Mucosa of descending colon (tissue), 3 donors: ENCODE results near the gene TCF7L2. TPM values are rescaled to one million over a fixed set of nuclear protein-coding genes. Genes with fewer than 3 reads are reported as not detected.

ENCODE experiments used
- ATAC-seq: fragments of 200-7000 bp; cut with Tn5 transposase; one replicate; pipeline ENCODE4 v1.9.1; 2020; ENCODE audit warnings: mild to moderate bottlenecking, moderate library complexity
- DNase-seq, 3 donors: peaks; one replicate each; pipeline ENCODE4 v3.0.0-alpha.2; 2020
- H3K36me3 ChIP-seq: fragments of 200-600 bp; one replicate; pipeline ENCODE4 v1.8.0; 2021; ENCODE audit warnings: low read depth, mild to moderate bottlenecking
- H3K4me1 ChIP-seq: fragments of 200-600 bp; one replicate; pipeline ENCODE4 v1.8.0; 2021; ENCODE audit warnings: low read depth, mild to moderate bottlenecking
- H3K4me3 ChIP-seq: fragments of 200-600 bp; one replicate; pipeline ENCODE4 v1.8.0; 2021; ENCODE audit warnings: mild to moderate bottlenecking
- H3K9me3 ChIP-seq: fragments of 200-600 bp; one replicate; pipeline ENCODE4 v1.8.0; 2021; ENCODE audit warnings: mild to moderate bottlenecking
- intact Hi-C, 2 donors: fragments of 100-400 bp; cut with DNase I in 1 of 2; cut with micrococcal nuclease in 1 of 2; formaldehyde crosslinking; loops; one replicate each; pipeline versions ENCODE4 v1.11.0 to v1.11.1; 2022; cut with DNase I, micrococcal nuclease
- total RNA-seq, 3 donors: library from RNA; stranded (reverse); fragmentation: NEBNext Ultra II Directional in 2 of 3; extraction: Animal tissue kit (Norgen Biotek cat#: 25700) in 2 of 3; gene quantifications; one replicate each; pipeline versions ENCODE4 v1.2.1 to v1.2.4, GENCODE V29; 2021 to 2023
- TF ChIP-seq, protein P1 (sequence below): fragments of 200-600 bp; IDR thresholded peaks from one replicate; pipeline ENCODE4 v1.8.0; 2022; ENCODE audit warnings: antibody characterized with exemption, mild to moderate bottlenecking
- donor health status: DM: no; HTN: no; CAD: no; lungs with moderate emphysema.
- donor health status: DM: no; HTN: no; CAD: no.
- donor health status: DM: no; HTN: yes; CAD: no.

TCF7L2 gene
- total RNA-seq, 3 donors from 2014 or later = 99.6 to 182 (median 102) TPM

DNA sequence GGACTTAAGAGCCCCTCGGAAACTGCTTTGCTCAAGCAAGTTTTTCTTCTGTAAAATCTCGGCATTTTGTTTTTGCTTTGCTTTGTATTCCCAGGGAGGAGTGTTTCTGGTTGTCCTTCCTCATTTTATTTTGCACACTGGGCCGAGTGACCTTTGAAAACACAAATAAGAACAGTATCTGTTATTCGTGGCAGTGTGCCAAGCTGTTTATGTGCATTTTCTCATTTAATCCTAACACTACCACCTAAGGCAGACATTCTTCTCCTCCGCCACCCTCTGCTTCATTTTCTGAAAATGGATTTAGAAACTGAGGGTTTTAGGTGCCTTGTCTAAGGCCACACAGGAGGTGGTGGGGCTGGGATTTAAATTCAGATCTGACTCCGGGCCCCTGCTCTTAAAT, 218.5 kb downstream of the TCF7L2 start:
- TF ChIP-seq, protein P1, sequence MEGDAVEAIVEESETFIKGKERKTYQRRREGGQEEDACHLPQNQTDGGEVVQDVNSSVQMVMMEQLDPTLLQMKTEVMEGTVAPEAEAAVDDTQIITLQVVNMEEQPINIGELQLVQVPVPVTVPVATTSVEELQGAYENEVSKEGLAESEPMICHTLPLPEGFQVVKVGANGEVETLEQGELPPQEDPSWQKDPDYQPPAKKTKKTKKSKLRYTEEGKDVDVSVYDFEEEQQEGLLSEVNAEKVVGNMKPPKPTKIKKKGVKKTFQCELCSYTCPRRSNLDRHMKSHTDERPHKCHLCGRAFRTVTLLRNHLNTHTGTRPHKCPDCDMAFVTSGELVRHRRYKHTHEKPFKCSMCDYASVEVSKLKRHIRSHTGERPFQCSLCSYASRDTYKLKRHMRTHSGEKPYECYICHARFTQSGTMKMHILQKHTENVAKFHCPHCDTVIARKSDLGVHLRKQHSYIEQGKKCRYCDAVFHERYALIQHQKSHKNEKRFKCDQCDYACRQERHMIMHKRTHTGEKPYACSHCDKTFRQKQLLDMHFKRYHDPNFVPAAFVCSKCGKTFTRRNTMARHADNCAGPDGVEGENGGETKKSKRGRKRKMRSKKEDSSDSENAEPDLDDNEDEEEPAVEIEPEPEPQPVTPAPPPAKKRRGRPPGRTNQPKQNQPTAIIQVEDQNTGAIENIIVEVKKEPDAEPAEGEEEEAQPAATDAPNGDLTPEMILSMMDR = no peak
- intact Hi-C loops = no loop called here
- no peak overlapping the region for H3K4me3 ChIP-seq
- no peaks in the 10 kb centered on the region for H3K4me1 ChIP-seq
- no peak for ATAC-seq
- no peaks in the 10 kb centered on the region for H3K9me3 ChIP-seq
- no peaks in the 10 kb centered on the region for H3K36me3 ChIP-seq
- no peak for DNase-seq

- intact Hi-C loops = no loop called here
- ATAC-seq (no peak), DNase-seq (no peak)
- TF ChIP-seq, protein P1 = no peak
- Histone ChIP-seq H3K9me3 (no peaks in the 10 kb centered on the region), H3K4me1 (no peaks in the 10 kb centered on the region), H3K4me3 (no peak overlapping the region), H3K36me3 (no peaks in the 10 kb centered on the region)
Measured at GRCh38 chr10:113169111-113169510, 219.1 kb downstream of the TCF7L2 start.

DNA sequence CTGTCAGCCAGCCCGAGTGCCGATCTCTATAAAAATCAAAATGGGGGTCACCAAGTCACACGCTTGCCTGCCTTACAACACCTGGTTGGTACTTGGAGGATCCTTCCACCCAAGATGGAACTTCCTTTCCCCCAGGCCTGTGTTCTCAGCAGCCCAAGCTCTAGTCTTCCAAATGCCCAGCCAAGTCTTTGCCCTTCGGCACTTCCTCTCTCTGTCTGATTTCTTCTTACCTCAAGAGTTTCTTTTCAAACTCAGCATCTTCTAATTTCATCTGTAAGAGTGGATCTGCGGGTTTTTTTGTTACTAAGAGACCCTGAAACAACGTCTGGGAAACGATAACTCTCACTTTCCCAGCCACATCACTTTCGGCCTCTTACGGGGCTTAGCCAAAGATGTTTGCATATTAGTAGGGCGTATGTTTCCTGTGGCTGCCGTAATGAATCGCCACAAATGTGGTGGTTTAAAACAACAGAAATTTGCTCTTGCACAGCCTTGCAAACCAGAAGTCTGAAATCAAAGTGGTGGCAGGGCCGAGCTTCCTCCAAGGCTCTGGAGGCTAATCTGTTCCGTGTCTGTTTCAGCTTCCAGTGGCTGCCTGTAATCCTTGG, 219.9 kb downstream of the TCF7L2 start:
- H3K4me1 ChIP-seq = no peaks in the 10 kb centered on the region
- H3K9me3 ChIP-seq = no peaks in the 10 kb centered on the region
- DNase-seq (no peak), ATAC-seq (no peak)
- no peaks in the 10 kb centered on the region for H3K36me3 ChIP-seq
- TF ChIP-seq, protein P1 = no peak
- H3K4me3 ChIP-seq = no peak overlapping the region
- intact Hi-C loops = no loop called here

DNA sequence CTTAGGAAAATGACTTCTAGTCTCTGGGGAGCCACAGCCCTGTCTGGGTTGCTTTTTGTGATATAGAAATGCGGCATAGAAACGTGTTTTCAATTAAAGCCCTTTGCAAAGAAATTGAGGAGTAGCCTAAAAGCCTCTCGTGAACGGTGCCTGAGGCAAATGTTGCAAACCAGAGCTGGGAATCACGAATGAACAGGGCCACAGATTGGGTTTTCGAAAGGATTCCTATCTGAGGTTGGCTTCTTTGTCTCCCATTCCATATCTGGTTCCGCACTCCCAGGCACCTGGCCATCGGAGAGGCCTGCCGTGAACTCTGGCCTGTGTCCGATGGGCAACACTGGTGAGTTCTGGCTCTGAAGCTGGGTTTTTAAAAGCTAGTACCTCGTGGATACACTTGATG, 221.6 kb downstream of the TCF7L2 start:
- Histone ChIP-seq H3K4me3 (no peak overlapping the region), H3K9me3 (no peaks in the 10 kb centered on the region), H3K36me3 (no peaks in the 10 kb centered on the region), H3K4me1 (no peaks in the 10 kb centered on the region)
- TF ChIP-seq, protein P1 = no peak
- intact Hi-C loops = no loop called here
- no peak for DNase-seq
- no peak for ATAC-seq

- no peak for ATAC-seq
- intact Hi-C loops = no loop called here
- H3K36me3 ChIP-seq = no peaks in the 10 kb centered on the region
- H3K9me3 ChIP-seq = no peaks in the 10 kb centered on the region
- no peak overlapping the region for H3K4me3 ChIP-seq
- no peaks in the 10 kb centered on the region for H3K4me1 ChIP-seq
- no peak for DNase-seq
- TF ChIP-seq, protein P1 = no peak
Measured at GRCh38 chr10:113175176-113175575, 225.1 kb downstream of the TCF7L2 start.
